Measurements from ENCODE around the gene FBXL7.

FBXL7 gene

DNA sequence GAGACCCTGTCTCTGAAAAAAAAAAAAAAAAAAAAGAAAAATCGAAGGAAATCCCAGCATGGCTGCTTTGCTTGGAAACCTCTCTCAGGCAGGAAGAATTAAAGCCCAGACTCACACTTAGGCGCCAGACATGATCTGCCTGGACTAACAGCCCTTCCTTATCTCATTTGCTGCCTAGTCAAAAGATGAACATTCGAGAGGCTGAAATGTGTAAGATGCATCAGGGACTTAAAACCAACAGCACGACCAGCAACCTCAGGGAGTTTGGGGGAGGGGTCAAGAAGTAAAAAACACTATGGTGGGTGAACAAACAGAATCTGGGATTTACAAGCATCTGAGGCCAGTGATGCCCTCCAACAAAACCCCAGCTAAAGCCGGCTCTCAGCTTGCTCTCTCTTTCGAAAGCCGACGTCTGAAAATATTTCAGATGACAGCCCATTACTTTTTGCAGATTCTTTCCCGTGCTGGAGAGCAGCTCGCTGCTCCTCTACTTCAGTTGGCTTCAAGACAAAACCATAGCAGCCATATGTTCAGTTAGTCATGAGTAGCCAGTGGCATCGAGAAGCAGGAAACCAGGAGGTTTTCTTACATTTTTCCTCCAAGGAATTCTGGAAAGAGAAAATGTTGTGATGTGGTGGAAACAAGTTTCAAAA is 429.8 kb downstream of the FBXL7 start:
- DNase-seq (ENCODE audit: low read depth in 1 of 2, low spot score in 1 of 2): no peak

DNA sequence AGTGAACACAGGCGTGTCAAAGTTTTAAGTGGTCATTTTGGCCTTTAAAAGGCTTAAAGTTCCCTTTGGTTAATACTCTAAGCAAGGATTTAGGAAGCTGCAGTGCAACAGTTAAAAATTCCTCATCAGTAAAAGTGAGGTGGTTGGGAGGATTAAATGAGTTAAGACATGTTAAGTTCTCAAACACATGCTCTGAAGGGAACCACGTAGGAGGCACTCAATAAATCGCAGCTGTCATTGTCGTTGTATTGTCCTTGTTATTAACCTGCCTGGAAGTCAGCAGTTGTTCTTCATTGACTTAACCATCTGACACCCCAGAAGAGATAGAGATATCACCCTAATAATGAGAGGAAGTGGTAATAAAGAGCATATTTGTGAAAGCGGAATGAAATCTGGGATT is 432.1 kb downstream of the FBXL7 start:
- DNase-seq (ENCODE audit: low read depth in 1 of 2, low spot score in 1 of 2): no peak

DNA sequence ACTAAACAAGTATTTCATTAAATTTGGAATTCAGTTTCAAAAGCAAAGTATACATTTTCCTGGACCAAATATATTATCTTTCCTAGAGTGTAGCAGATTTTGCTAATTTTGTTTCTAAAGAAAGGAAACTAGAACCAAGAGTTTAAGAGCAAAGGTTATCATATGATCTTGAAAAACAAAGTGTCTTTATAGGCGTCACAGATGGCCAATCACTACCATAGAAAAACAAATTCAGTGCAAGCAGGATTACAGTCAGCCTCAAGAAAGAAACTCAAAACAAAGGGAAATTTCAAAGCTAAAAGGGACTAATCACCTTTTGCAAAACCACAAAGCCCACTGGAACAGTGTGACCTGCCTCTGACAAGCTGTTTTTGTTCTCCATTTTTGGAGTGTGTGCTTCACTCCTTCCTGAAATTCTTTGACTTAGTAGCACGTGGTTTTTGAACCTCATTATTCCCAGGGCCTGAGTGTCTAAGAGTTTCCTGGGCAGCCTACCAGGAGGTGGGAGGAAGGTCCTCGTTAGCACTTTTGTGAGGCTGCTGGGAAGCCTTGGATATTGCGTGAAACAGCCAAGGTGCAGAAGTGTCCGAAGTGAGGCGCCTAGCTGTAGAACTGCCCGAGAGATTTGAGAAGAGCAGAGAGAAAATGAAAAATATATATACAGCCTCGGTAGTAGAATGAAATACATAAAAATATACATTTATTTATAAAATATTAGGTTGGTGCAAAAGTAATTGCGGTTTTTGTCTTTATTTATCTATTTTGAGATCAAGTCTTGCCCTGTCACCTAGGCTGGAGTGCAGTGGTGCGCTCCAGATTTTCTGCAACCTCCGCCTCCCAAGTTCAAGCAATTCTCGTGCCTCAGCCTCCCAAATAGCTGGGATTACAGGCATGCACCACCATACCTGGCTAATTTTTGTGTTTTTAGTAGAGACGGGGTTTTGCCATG is 433.6 kb downstream of the FBXL7 start:
- no peak for DNase-seq (ENCODE audit: low read depth in 1 of 2, low spot score in 1 of 2)

DNA sequence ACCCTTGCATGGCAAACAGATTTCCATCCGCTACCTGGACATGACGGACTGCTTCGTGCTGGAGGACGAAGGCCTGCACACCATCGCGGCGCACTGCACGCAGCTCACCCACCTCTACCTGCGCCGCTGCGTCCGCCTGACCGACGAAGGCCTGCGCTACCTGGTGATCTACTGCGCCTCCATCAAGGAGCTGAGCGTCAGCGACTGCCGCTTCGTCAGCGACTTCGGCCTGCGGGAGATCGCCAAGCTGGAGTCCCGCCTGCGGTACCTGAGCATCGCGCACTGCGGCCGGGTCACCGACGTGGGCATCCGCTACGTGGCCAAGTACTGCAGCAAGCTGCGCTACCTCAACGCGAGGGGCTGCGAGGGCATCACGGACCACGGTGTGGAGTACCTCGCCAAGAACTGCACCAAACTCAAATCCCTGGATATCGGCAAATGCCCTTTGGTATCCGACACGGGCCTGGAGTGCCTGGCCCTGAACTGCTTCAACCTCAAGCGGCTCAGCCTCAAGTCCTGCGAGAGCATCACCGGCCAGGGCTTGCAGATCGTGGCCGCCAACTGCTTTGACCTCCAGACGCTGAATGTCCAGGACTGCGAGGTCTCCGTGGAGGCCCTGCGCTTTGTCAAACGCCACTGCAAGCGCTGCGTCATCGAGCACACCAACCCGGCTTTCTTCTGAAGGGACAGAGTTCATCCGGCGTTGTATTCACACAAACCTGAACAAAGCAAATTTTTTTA is 436.7 kb downstream of the FBXL7 start:
- no peak for DNase-seq (ENCODE audit: low read depth in 1 of 2, low spot score in 1 of 2)

DNA sequence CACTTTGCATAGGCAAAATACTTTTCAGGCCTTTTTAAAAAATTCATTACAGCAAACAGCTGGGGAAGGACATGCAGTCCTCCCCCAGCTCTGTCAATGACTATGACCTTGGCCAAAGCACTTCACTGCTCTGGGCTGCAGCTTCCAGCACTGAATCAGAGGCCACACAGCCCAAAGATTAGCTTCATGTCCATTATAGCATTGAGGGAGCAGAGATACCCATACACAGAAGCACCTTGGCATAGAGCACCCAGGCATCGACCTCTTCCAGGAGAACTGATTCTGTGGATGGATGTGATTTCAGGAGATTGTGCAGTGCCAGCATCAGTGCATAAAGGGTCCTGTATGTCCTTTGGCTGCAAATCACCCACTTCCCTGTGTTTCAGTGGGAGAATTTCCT is 437.7 kb downstream of the FBXL7 start:
- DNase-seq (ENCODE audit: low read depth in 1 of 2, low spot score in 1 of 2): no peak

DNA sequence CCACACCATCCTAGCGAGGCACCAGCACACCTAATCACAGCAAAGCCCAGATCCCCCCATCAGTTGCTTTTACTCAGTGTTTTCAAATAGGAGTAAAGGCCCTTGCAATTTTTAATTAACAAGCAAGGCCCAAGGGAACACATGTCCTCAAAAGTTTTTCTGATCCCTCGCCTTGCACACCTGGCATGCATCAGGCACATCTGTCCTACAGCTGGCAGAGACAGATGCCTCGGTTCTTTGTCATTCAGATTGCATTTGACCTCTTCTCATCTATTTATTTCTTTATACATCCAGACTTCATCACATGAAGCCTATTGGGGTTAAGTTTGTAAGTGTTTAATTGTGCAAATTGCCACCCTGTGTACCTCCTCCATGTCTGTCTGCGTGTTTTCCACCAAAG is 438.2 kb downstream of the FBXL7 start:
- no peak for DNase-seq (ENCODE audit: low read depth in 1 of 2, low spot score in 1 of 2)

DNA sequence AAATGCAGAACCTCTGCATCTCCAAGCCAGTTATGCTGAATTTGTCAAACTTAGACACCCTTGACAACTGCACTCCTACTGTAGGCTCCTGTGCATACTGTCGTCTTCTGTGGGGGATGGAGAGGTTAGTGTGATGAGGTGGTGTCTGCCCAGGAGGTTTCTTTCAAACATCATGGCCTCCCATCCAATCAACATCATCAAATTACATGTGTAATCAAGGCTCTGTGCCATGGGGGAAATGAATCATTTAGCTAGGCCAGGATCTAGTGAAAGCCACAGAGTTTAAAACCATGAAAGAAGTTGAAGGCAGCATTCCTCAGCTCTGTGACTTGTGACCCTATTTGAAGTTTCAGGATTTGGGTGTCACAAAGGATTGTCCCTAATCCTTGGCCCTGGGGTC is 439.0 kb downstream of the FBXL7 start:
- no peak for DNase-seq (ENCODE audit: low read depth in 1 of 2, low spot score in 1 of 2)

DNA sequence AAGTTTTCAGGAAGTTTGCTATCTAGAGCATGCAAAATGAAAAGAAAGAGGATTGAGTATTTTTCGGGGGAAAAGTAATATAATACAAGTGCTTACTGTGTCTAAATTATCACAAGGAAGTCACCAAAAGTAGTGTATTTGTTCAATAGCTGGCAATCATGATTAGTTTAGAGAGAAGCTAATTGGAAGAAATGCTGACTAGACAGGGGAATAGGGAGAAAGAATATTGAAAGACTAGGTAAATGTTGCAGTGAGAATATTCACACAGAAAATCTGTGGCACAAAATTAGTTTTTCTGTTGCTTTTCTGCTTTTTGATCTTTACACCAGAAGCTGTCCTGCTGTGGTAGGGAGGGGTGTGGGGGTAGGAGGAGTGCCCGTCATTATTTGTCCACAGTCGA is 440.9 kb downstream of the FBXL7 start:
- DNase-seq (ENCODE audit: low read depth in 1 of 2, low spot score in 1 of 2): no peak

DNA sequence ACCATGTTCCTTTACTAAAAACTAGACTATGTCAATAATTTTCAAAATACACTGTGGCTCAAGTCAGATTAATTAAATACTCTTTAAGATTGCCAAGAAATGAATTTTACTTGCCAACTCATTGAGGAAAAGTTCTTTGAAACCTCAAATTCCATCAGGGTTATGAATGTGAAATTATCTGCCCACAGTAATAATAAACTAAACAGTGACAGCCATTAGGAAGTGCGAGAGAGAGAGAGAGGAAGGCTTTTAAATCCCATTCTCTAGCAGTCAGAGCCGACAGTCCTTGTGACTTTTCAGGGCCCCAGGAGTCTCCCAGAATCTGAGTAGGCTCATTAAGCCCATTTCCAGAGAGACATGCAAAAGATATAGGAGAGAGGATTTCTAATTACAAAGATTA is 443.5 kb downstream of the FBXL7 start:
- DNase-seq (ENCODE audit: low read depth in 1 of 2, low spot score in 1 of 2): no peak

DNA sequence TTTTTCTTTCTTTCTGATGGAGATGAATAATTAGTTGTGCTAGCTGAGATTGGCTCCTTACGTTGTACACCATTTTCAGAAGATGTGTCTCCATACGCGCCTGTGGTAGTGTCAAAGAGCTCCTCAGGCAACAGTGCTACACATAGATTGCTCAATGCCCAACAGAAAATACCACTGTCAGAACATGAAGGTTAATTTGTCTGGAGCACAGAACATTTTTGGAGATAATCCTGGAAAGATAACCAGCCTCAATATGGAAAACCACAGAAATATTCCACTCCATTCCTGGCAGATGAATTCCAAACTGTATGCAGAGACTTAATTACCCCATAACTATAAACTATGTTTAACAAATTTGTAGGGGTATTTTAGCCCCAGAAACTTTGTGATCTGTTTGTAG is 446.0 kb downstream of the FBXL7 start:
- DNase-seq (ENCODE audit: low read depth in 1 of 2, low spot score in 1 of 2): no peak

DNA sequence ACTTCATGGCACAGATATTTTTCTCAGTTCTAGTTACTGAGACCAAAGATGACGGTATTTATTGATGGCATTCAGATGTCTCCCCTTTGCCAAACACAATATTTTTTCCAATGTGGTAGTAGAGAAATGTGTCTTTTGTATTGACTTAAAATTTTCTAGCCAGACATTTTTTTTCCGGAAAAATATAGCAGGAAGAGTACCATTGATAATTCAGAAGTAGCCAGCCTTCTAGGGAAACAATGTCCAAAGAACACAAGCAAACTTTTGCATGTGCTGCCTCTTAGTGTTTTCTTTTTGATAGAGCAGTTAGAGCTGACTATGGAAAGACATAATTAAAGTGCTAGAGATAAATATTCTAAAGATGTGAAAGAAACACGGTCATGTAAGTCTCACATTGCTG is 448.2 kb downstream of the FBXL7 start:
- no peak for DNase-seq (ENCODE audit: low read depth in 1 of 2, low spot score in 1 of 2)

DNA sequence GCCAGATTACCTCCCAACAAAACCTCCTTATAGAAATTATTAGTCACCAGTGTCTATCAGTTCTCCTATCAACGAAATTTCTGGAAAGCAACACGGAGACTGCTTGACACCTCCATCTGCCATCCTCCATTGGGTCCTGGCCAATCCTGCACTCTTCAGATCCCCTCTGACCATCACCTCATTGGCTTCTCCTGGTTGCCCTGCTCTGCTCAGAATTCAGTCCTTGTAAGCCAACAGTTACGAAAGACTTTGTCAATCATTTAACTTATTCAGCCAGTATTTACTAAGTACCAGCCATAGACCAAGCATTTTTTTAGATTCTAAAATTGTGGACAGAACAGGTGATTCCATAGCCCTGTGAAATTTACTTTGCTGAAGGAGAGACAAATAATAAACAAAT is 451.1 kb downstream of the FBXL7 start:
- no peak for DNase-seq (ENCODE audit: low read depth in 1 of 2, low spot score in 1 of 2)

DNA sequence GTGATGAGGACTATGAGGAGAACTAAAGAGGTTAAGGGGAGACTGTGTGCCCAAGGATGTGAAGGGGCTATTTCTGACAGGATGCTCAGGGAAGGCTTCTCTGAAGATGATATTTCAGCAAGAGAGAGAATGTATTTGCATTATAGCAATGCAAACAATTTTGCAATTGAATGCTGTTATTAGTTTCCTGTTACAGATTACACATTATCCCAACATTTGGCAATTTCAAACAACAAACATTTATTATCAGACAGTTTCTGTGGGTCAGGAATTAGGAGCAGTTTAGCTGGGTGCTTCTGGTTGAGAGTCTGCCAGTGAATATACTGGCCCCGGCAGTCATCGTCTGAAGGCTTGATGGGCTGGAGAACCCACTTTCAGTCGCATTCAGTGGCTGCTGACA is 451.6 kb downstream of the FBXL7 start:
- no peak for DNase-seq (ENCODE audit: low read depth in 1 of 2, low spot score in 1 of 2)

DNA sequence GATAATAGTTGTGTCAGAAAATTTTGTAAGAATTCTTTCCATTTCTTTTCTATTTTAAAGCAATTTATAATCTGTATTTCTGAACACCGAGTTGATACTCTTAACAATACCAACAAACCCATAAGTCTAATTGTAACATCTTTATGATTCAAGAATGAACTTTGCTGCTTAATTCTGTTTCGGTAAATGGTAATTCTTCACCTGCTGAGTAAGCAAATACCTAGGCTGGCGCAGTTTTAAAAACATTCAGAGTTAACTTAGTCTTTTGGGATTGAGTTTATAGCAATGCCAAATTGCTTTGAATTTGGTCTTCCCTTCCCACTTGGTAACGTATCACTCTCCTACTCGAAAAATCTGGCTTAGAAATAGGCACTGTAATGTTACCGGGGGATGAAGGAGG is 456.6 kb downstream of the FBXL7 start:
- no peak for DNase-seq (ENCODE audit: low read depth in 1 of 2, low spot score in 1 of 2)

DNA sequence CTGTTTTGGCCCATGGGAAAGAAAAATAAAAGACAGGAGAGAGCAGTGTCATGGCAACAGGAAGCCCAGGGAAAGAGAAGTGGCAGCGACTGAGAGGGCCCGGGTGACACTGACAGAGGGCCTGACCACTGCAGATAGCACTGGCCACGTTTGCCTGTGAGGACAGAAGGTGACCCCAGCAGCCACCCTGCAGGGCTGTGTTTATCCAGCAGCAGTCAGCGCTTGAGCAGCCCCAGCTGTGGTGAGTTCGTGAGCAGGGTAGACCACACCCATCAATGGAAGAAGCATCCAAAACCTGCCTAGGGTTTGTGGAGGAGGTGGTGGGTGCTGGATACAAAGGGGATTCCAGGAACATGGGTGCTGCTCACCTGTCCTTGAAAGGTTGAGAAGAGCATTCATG is 457.1 kb downstream of the FBXL7 start:
- no peak for DNase-seq (ENCODE audit: low read depth in 1 of 2, low spot score in 1 of 2)

DNA sequence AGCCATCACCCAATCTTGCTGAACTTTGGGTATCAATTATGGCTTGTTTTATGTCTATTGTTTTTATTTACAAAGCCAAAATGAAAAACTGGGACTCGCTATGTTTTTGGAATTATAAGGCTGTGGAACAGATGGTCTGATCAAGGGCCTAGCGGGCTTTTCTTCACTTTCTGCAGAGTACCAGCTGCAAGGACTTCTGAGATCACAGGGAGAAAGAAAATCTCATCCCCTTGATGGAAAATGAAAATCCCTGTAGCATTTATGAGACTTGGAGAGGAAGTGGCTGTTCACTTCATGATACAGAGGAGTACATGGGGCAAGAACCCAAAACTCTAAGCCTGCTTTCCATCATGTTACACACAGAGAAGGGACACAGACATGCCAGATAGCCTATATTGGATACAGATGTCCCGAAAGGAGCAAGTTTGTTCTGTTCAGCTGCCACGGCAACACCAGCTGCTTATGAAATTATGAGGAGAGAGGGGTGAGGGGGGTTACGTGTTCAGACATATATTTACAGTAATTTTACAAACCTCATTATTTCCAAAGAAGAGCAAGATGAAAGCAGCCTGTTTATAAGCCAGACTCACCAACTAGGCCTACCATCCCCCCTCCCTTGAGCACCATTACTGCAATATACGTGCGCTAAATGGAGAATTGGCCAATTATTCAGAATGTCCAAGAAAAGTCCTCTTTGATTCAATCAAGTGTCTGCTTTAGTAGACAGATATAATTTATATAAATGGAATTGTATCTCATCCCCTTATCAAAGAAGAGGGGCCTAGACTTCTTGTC is 459.6 kb downstream of the FBXL7 start:
- no peak for DNase-seq (ENCODE audit: low read depth in 1 of 2, low spot score in 1 of 2)

DNA sequence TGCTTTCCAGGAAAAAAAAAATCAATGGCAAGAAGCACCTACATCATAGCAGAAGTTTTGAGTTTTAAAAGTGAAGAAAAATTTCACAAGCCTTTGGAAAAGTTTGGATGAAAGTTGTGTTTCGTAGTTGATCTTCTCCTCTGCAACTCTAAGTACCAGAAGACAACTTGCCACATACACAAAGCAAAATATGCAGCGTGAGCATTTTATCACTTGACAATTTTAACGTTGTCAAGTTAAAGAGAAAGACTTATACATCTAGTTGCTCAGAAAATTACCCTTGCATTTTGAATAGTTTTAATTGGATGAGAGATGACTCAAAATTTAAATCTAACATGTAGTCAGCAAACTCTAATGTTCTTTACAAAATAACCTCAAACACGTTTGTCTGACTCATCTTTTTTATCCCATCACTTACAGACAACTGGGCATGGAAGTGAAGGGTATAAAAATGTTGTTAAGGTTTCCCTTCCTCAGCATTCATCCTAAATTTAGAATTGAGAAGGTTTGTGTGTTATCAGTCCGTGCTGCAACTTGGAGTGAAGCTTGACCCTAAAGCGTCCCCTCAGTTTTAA is 466.2 kb downstream of the FBXL7 start:
- DNase-seq (ENCODE audit: low read depth in 1 of 2, low spot score in 1 of 2): no peak

DNA sequence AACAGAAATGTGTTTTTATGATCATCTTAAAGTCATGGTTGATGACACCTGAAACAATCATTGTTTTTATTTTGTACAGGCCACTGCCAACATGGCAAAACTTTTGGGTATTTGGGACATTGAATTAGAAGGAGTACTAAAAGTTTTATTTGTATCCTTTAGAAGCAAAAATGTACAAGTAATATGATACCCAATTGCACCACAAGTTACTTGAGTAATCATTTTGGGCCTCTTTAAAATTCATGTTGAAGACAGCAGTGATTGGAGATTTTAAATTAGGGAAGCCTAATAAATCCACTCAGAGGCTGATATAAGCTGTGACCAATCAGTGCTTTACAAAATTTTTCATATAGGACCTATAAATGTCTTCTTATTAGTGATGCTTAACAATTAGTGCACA is 466.7 kb downstream of the FBXL7 start:
- DNase-seq (ENCODE audit: low read depth in 1 of 2, low spot score in 1 of 2): no peak

DNA sequence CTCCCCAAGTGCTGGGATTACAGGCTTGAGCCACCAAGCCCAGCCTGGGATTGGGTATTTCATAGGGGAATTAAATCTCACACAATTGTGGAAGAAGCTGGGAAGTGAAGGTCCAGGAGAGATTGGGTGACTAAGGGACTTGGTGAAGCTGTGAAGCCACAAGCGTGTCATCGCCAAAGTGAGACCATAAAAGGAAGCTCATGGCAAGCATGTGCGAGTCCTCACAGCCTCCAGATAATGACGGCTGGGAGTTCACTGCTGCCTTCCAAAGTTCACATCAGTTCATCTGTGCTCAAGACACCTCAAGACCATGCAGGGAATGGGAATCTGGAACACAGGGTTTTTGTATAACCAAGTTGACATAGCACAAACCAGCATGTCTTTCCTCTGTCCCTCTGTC is 469.0 kb downstream of the FBXL7 start:
- no peak for DNase-seq (ENCODE audit: low read depth in 1 of 2, low spot score in 1 of 2)

DNA sequence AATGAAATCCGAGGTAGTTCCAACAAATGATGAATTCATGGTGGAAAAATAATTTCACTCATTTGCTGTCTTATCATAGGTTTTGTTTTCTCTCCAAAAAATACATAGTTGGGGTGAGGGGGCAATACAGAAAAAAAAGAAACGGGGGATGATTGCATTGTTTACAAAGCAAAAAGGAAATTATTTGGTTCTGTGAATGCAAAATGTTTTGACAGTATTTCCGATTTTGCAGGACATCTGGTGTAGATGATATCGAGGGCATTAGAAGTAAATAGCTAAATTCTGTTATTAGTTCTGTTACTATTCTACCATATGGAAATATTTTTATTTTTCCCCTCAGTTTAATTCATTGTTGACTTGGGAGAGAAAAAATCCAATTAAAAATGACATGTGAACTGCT is 477.9 kb downstream of the FBXL7 start:
- no peak for DNase-seq (ENCODE audit: low read depth in 1 of 2, low spot score in 1 of 2)

DNA sequence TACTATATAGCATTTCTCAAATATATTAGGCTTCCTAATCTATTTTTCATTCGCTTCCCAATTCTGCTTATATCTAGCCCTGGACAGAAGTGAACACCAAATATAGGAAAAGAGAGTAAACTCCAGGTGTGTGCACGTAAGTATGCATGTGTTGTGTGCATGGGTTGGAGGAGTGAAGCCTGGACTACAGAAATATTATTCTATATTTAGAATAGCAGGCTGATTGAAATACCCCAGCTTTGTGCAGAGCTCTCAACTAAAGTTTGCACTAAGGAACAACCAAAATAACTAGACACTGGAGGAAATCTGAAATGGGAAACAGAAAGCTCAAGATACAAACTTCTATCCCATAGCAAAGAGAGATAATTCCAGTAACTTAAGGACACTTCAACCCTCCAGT is 480.9 kb downstream of the FBXL7 start:
- no peak for DNase-seq (ENCODE audit: low read depth in 1 of 2, low spot score in 1 of 2)

Data from activated CD4-positive, alpha-beta T cell treated with anti-CD3 and anti-CD28 coated beads, Interleukin-2, amount 50 U/mL, for 24 hours (primary cell).